ENCODE results near the gene ZNF484.
"Not testable (repeated sequence)": the region's sequence is repeated elsewhere in the genome, so short reads cannot be mapped to it uniquely, and the experiment has no call there.

The ZNF484 gene

GRCh38 chr9:92877531-92878430 lies at the start of gene ZNF484:
Gene ZNF484, minus strand, starts transcription at chr9:92878038. Its CDS starts 3,009 bp downstream, at chr9:92875029.
- peak; percentile 97 for DNase-seq (ENCODE audit: low read depth, low spot score)

DNA sequence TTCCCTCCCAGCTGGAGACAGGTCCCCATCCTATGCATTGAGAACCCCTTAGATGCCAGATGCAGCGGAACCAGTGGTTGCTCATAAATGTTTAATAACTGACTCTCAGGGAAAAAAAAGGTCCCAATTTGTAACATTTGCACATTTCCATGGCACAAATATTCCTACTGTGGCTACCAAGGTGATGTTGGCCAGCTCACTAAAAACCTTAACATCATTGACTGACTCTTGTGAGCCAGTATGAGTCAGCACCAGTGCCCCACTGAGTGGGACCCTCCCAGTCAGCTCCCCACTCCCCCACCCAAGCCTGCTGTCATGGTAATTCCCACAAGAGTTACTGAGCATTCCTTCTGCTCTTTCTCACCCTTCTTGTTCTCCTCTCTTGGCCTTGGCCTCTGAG lies 42.6 kb upstream of the ZNF484 start:
- DNase-seq (ENCODE audit: low read depth, low spot score), result no peak

DNA sequence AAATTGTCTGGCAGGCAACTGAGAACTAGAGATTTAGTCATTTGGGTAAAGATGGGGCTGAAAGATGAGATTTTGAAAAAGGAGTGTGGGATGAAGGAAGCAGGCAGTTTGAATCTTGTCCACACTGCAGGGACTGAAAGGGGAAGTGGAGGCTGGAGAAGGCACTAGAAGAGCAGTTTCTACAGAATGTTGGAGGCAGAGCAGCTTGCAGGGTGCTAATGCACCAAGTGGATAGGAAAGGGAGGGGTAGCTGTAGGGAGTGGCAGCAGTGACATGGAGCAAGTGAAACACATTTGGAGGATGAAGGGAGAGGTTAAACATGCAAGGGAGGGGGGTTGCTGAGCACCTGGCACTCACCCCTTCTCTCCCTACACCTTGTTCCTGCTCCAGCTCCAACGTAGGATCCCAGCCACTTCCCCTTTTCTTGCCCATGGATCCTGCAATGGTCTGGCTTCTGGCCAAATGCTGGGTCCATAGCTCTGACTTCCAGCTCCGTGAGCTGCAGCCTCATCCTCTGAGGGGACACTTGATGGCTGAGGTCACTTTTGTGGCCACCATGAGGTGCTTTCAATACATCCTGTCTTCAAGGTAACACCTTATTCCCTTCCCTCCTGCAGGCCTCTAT lies 39.5 kb upstream of the ZNF484 start:
- DNase-seq (ENCODE audit: low read depth, low spot score), result no peak

DNA sequence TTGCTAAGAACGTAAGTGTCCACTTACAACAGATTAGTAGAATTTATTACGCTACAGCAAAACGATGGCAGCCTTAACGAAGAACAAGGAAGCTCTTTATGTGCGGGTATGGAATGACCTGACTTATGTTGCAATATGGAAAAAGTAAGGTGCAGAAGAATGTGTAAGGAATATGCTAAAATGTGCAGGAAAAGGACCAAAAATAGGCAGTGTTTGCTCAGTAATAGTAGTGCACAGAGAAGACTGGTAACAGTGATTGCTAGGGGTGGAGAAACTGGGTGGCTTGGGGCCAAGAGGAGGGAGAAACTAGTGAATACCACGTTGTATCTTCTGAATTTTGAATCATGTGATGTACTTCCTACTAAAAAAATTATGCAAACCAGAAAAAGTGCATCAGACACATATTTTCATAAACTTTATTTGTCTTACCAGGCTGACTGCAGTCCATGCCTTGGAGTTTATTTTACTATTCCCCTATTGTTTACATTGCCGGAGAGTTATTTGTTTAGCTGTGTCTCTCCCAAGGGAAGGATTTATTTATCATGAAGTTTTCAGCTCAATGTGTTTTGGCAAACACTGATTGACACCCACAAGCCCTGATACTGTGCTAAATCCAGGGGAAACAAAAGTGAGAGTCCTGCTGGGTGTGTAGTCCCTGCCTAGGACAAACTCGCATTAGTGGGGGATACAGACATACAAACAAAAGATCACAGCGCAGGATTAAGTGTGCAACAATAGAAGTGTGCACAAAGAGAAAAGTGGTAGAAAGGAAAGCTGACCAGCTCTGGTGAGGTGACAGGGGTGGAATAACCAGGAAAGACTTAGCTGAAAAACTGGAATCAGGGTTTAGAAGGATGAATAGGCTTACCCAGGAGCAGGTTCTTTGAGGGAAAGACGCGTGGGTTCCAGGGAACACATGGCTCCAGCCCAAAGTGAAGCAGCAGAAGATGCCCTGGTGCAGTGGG lies 34.0 kb upstream of the ZNF484 start:
- no peak for DNase-seq (ENCODE audit: low read depth, low spot score)

DNA sequence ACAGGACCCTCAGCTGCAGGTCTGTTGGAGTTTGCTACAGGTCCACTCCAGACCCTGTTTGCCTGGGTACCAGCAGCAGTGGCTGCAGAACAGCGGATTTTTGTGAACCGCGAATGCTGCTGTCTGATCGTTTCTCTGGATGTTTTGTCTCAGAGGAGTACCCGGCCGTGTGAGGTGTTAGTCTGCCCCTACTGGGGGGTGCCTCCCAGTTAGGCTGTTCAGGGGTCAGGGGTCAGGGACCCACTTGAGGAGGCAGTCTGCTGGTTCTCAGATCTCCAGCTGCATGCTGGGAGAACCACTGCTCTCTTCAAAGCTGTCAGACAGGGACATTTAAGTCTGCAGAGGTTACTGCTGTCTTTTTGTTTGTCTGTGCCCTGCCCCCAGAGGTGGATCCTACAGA lies 27.3 kb upstream of the ZNF484 start:
- not testable (repeated sequence) for DNase-seq (ENCODE audit: low read depth, low spot score)

- DNase-seq (ENCODE audit: low read depth, low spot score), result no peak
These were observed 19.5 kb upstream of the ZNF484 start for GRCh38 chr9:92897323-92897722.

- no peak for DNase-seq (ENCODE audit: low read depth, low spot score)
These were observed 18.1 kb upstream of the ZNF484 start for GRCh38 chr9:92895812-92896436.

DNA sequence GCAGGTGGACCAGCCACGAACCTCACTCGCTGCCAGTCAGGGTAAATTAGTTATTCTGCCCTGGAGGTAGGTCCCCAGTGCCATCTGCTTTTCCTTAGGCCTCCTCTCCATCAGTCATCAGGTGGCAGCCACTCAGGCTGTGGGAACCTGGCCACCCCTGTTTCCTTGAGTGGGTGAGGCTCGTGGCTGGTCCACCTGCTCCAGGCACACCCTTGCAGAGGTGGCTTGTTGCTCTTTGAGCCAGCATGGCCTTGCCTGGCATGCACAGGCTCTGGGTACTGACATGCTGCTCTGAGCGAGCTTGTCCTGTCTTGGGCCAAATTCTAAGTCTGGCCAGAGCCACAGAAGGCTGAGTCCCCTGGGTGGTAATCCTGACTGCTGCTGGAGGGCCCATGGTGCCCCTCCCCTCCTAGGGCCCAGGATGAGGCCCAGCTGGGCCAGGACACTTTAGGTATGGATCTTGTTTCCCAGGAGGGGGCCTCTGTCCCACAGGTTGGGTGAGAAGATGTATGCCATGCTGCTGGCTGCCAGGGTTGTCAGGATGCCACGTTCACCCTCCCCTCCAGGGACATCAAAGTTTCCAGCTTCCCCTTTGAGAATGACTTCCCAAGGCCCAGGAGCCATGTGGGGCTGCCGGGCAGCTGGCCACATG lies 17.0 kb upstream of the ZNF484 start:
- no peak for DNase-seq (ENCODE audit: low read depth, low spot score)

DNA sequence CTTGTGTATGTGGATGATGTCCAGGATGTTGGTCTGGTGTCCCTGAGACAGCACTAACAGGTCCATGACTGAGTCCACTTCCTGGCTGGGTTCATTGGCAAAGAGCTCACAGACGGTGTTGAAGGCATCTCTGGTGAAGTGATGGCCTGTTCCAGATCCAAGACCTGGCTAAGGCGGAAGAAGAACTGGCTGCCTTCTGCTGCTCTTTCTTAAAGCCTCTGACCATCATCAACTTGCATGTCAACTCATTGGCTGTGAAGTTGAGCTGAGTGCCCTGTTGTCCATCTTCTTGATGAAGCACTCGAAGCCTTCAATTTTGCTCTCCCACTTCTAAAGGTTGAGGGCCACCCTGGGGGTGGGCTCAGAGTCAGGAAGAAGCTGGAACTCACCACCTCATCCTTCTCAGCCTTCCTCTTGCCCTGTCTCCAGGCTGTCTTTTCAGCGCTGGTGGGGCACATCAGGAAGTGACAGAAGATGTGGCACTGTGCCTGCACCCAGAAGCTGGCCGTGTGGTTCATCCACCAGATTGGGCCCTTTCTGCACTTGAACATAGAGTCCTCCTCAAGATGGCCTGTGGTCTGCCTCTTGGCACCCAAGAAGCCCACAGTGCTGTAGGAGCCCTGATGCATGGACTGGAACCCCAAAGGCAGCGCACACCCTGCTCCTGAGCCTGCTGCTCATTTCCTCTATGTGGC lies 16.2 kb upstream of the ZNF484 start:
- DNase-seq (ENCODE audit: low read depth, low spot score), result not testable (repeated sequence)

DNA sequence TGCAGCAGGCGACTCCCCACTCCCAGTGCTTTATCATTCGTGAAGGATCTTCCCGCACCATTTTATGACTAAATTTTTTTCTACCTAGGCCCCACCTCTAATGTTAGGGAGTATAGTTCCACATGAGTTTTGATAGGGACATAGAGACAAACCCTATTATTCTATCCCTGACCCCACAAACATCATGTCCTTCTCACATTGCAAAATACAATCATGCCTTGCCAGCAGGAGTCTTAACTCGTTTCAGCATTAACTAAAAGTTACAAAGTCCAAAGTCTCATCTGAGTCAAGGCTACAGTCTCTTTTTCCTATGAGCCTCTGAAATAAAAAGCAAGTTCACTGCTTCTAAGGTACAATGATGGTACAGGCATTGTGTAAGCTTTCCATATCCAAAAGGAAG lies 14.4 kb upstream of the ZNF484 start:
- DNase-seq (ENCODE audit: low read depth, low spot score), result not testable (repeated sequence)

DNA sequence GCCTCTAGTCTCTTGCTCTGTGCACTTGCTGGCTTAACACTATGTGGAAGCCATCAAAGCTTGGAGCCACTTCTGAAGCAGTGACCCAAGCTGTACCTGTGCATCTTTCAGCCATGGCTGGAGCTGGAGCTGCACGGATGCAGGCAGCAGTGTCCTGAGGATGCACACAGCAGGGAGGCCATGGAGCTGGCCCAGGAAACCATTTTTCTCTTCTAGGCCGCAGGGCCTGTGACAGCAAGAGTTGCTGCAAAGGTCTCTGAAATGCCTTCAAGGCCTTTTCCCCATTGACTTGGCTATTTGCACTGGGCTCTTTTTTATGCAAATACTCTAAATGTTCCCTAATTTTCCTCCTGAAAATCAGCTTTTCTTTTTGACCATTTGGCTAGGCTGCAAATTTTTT lies 12.9 kb upstream of the ZNF484 start:
- DNase-seq (ENCODE audit: low read depth, low spot score), result peak; percentile 62

DNA sequence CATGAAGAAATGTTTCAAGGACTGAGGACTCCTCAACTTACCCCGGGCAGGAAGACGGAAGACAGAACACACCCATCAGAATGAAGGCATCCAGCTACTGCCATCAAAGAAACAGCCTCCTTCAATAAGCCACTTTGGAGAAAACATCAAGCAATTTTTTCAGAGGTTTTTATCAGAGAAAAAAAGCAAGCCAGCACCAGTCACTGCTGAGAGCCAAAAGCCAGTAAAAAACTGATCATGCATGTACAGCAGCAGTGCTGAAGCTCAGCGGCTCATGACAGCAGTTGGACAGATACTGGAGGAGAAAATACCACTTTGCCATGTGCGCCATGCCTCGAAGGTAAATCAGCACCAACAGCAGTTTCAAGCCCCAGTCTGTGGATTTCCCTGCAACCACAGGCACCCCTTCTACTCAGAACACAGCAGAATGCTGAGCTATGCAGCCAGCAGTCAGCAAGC lies 10.1 kb upstream of the ZNF484 start:
- no peak for DNase-seq (ENCODE audit: low read depth, low spot score)

- DNase-seq (ENCODE audit: low read depth, low spot score), result not testable (repeated sequence)
These were observed 9.2 kb upstream of the ZNF484 start for GRCh38 chr9:92886846-92887610.

- not testable (repeated sequence) for DNase-seq (ENCODE audit: low read depth, low spot score)
These were observed 6.0 kb upstream of the ZNF484 start for GRCh38 chr9:92883666-92884405.

DNA sequence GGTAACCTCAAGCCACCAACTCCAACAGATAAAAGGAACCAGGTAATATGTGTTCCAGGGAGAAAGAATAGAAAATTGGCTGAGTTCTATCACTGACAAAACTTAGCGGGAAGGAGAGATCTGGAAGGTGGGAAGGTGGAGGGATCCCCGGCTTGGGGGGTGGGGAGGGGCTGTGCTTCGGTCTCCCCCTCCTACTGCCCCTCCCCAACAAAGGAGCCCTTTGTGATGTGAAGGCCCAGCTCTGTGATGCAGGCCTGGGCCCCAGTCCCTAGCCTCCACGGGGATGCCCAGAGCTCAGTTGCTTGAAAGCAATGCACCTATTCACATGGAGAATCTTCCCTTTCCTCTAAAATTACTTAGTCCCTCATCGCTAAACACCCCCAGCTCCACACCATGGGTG lies 4.4 kb upstream of the ZNF484 start:
- no peak for DNase-seq (ENCODE audit: low read depth, low spot score)

- DNase-seq (ENCODE audit: low read depth, low spot score), result no peak
These were observed 2.5 kb downstream of the ZNF484 start for GRCh38 chr9:92875373-92875772.

GRCh38 chr9:92870289-92870688 lies 7.5 kb downstream of the ZNF484 start:
- DNase-seq (ENCODE audit: low read depth, low spot score), result no peak

GRCh38 chr9:92866600-92866999 lies 11.2 kb downstream of the ZNF484 start:
- not testable (repeated sequence) for DNase-seq (ENCODE audit: low read depth, low spot score)

- no peak for DNase-seq (ENCODE audit: low read depth, low spot score)
These were observed 13.7 kb downstream of the ZNF484 start for GRCh38 chr9:92864152-92864551.

Measured in ELF-1 (cell line).